ENCODE results near the gene RPL36AL. TPM values are rescaled to one million over a fixed set of nuclear protein-coding genes. Genes with fewer than 3 reads are reported as not detected.
A peak's percentile ranks its signal among the peaks of the same experiment; 100 is the strongest.
"Not testable (repeated sequence)": the region's sequence is repeated elsewhere in the genome, so short reads cannot be mapped to it uniquely, and the experiment has no call there.

Gene RPL36AL
- total RNA-seq, 1 donor from 2014 or later: 170 TPM

DNA sequence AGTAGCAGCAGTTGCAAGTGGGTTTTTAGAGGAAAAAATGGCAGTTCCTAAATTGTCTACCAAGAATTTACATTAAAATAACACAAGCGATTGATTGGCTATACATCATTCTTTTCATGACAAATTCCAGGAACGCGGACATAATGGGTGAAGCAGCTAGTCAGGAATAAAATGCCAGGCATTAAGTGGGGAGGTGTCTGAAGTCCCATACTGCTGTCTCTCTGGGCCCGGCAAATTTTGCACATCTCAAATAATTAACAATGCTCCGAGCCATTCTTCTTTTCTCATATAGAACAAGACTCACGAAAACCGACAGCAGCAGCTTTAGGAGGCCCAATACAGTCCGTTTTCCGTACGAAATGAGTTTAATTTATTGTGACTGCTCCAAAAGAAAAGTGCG lies 696 bp downstream of the RPL36AL start:
- TF ChIP-seq EZH2 (IDR thresholded peaks at IDR 0.05) (no peak), CTCF (IDR thresholded peaks at IDR 0.05) (no peak), EZH2phosphoT487 (IDR thresholded peaks at IDR 0.05) (no peak)
- Histone ChIP-seq H3K9me3 (ENCODE audit: low read depth) (no peaks in the 10 kb centered on the region), H3K4me1 (peaks cover 22% of the 10 kb centered on the region), H3K36me3 (peaks cover 11% of the 10 kb centered on the region), H3K4me3 (peak overlapping the region; percentile 72), H3K4me2 (peak overlapping the region; percentile 93), H2AFZ (replicated peaks) (no peak overlapping the region), H4K20me1 (ENCODE audit: low read depth) (peaks cover 48% of the 10 kb centered on the region), H3K27me3 (no peaks in the 10 kb centered on the region), H3K27ac (peak overlapping the region; percentile 88), H3K9ac (peak overlapping the region; percentile 65), H3F3A (ENCODE audit: low read depth) (peaks cover 53% of the 10 kb centered on the region), H3K79me2 (ENCODE audit: low read depth) (peaks cover 61% of the 10 kb centered on the region)
- H3K36me3 Mint-ChIP-seq: peaks cover 20% of the 10 kb centered on the region
- peak overlapping the region; percentile 100 for H3K4me3 Mint-ChIP-seq
- H3K27ac Mint-ChIP-seq: peak overlapping the region; percentile 95
- H3K27me3 Mint-ChIP-seq (ENCODE audit: insufficient read depth, low read depth): peaks cover 5% of the 10 kb centered on the region
- no peak for DNase-seq (ENCODE audit: low spot score)
- no peaks in the 10 kb centered on the region for H3K9me3 Mint-ChIP-seq
- peaks cover 34% of the 10 kb centered on the region for H3K4me1 Mint-ChIP-seq

- peak overlapping the region; percentile 93 for H3K4me2 ChIP-seq
- not testable (repeated sequence) for H3K36me3 ChIP-seq; H3K27me3 Mint-ChIP-seq (ENCODE audit: insufficient read depth, low read depth); DNase-seq (ENCODE audit: low spot score); H3K9me3 ChIP-seq (ENCODE audit: low read depth); H3K27me3 ChIP-seq; H3K9me3 Mint-ChIP-seq; H2AFZ ChIP-seq (replicated peaks); H3K27ac ChIP-seq
- H4K20me1 ChIP-seq (ENCODE audit: low read depth): peaks cover 45% of the 10 kb centered on the region
- peaks cover 22% of the 10 kb centered on the region for H3K4me1 ChIP-seq
- peaks cover 21% of the 10 kb centered on the region for H3K36me3 Mint-ChIP-seq
- peaks cover 34% of the 10 kb centered on the region for H3K4me1 Mint-ChIP-seq
- peaks cover 61% of the 10 kb centered on the region for H3K79me2 ChIP-seq (ENCODE audit: low read depth)
- H3K4me3 ChIP-seq: peak overlapping the region; percentile 72
- peak overlapping the region; percentile 95 for H3K27ac Mint-ChIP-seq
- H3K4me3 Mint-ChIP-seq: peak overlapping the region; percentile 100
- H3F3A ChIP-seq (ENCODE audit: low read depth): peaks cover 49% of the 10 kb centered on the region
- H3K9ac ChIP-seq: peak overlapping the region; percentile 65
Measured at GRCh38 chr14:49619273-49619672, 1.2 kb downstream of the RPL36AL start.

- Histone ChIP-seq H3K4me1 (peaks cover 22% of the 10 kb centered on the region), H3F3A (ENCODE audit: low read depth) (peaks cover 44% of the 10 kb centered on the region), H3K4me3 (no peak overlapping the region), H3K27ac (no peak overlapping the region), H4K20me1 (ENCODE audit: low read depth) (peaks cover 37% of the 10 kb centered on the region), H3K9me3 (ENCODE audit: low read depth) (no peaks in the 10 kb centered on the region), H3K27me3 (no peaks in the 10 kb centered on the region), H3K9ac (no peak overlapping the region), H3K36me3 (peaks cover 8% of the 10 kb centered on the region), H2AFZ (replicated peaks) (no peak overlapping the region), H3K4me2 (no peak overlapping the region), H3K79me2 (ENCODE audit: low read depth) (peaks cover 53% of the 10 kb centered on the region)
- H3K9me3 Mint-ChIP-seq: no peaks in the 10 kb centered on the region
- H3K27ac Mint-ChIP-seq: no peak overlapping the region
- TF ChIP-seq CTCF (IDR thresholded peaks at IDR 0.05) (no peak), EZH2 (IDR thresholded peaks at IDR 0.05) (no peak), EZH2phosphoT487 (IDR thresholded peaks at IDR 0.05) (no peak)
- peaks cover 23% of the 10 kb centered on the region for H3K36me3 Mint-ChIP-seq
- H3K27me3 Mint-ChIP-seq (ENCODE audit: insufficient read depth, low read depth): peaks cover 5% of the 10 kb centered on the region
- H3K4me3 Mint-ChIP-seq: no peak overlapping the region
- H3K4me1 Mint-ChIP-seq: peaks cover 30% of the 10 kb centered on the region
- DNase-seq (ENCODE audit: low spot score): no peak
Measured at GRCh38 chr14:49617852-49618519, 2.4 kb downstream of the RPL36AL start.

- H3K27me3 ChIP-seq: no peaks in the 10 kb centered on the region
- peaks cover 4% of the 10 kb centered on the region for H3K36me3 ChIP-seq
- peaks cover 39% of the 10 kb centered on the region for H3F3A ChIP-seq (ENCODE audit: low read depth)
- H3K4me1 ChIP-seq: peaks cover 7% of the 10 kb centered on the region
- no peaks in the 10 kb centered on the region for H3K9me3 ChIP-seq (ENCODE audit: low read depth)
- Mint-ChIP-seq H3K4me1 (peaks cover 17% of the 10 kb centered on the region), H3K36me3 (peaks cover 21% of the 10 kb centered on the region), H3K27me3 (ENCODE audit: insufficient read depth, low read depth) (peaks cover 5% of the 10 kb centered on the region), H3K9me3 (no peaks in the 10 kb centered on the region), H3K27ac (no peak overlapping the region), H3K4me3 (no peak overlapping the region)
- H3K27ac ChIP-seq: no peak overlapping the region
- H3K4me3 ChIP-seq: no peak overlapping the region
- no peak overlapping the region for H2AFZ ChIP-seq (replicated peaks)
- TF ChIP-seq EZH2phosphoT487 (IDR thresholded peaks at IDR 0.05): no peak
- TF ChIP-seq CTCF (IDR thresholded peaks at IDR 0.05): no peak
- no peak for TF ChIP-seq EZH2 (IDR thresholded peaks at IDR 0.05)
- no peak overlapping the region for H3K4me2 ChIP-seq
- DNase-seq (ENCODE audit: low spot score): no peak
- peaks cover 48% of the 10 kb centered on the region for H3K79me2 ChIP-seq (ENCODE audit: low read depth)
- peaks cover 19% of the 10 kb centered on the region for H4K20me1 ChIP-seq (ENCODE audit: low read depth)
- H3K9ac ChIP-seq: no peak overlapping the region
Measured at GRCh38 chr14:49615776-49616175, 4.7 kb downstream of the RPL36AL start.
